GM19328 (cell line): ENCODE results near the gene RPUSD3.
A peak's percentile ranks its signal among the peaks of the same experiment; 100 is the strongest.

Experiments
- ATAC-seq: cut with Tn5 transposase; IDR thresholded peaks from one replicate; pipeline ENCODE4 v1.9.1; 2021; ENCODE audit warnings: mild to moderate bottlenecking, moderate library complexity; ENCODE audit not compliant: unreplicated experiment

RPUSD3 gene

GRCh38 chr3:9837701-9838582 lies 5.9 kb downstream of the RPUSD3 start:
- no peak for ATAC-seq

GRCh38 chr3:9834520-9835380 lies 9.1 kb downstream of the RPUSD3 start:
- no peak for ATAC-seq

- ATAC-seq = no peak
Observed at GRCh38 chr3:9833078-9833477, 10.7 kb downstream of the RPUSD3 start.

- no peak for ATAC-seq
Observed at GRCh38 chr3:9831253-9831652, 12.6 kb downstream of the RPUSD3 start.

- no peak for ATAC-seq
Observed at GRCh38 chr3:9828801-9829755, 14.7 kb downstream of the RPUSD3 start.

GRCh38 chr3:9826815-9827573 lies 16.8 kb downstream of the RPUSD3 start:
- ATAC-seq = no peak

GRCh38 chr3:9825451-9826040 lies 18.3 kb downstream of the RPUSD3 start:
- no peak for ATAC-seq

GRCh38 chr3:9820946-9821345 lies 22.9 kb downstream of the RPUSD3 start:
- no peak for ATAC-seq

GRCh38 chr3:9820543-9820942 lies 23.3 kb downstream of the RPUSD3 start:
- no peak for ATAC-seq

- ATAC-seq = no peak
Observed at GRCh38 chr3:9818666-9819335, 25.0 kb downstream of the RPUSD3 start.

- no peak for ATAC-seq
Observed at GRCh38 chr3:9817436-9817835, 26.4 kb downstream of the RPUSD3 start.

- ATAC-seq = no peak
Observed at GRCh38 chr3:9815986-9816385, 27.8 kb downstream of the RPUSD3 start.

GRCh38 chr3:9812870-9813483 lies 30.8 kb downstream of the RPUSD3 start:
- no peak for ATAC-seq

GRCh38 chr3:9810846-9811245 lies 33.0 kb downstream of the RPUSD3 start:
- ATAC-seq = no peak

GRCh38 chr3:9810433-9810770 lies 33.4 kb downstream of the RPUSD3 start:
- ATAC-seq = no peak

GRCh38 chr3:9809615-9810432 lies 34.0 kb downstream of the RPUSD3 start, which contains the start of gene TTLL3:
TSS of gene TTLL3 (plus strand) at chr3:9810262. CDS start at chr3:9810662, 400 bp downstream.
- peak; percentile 41 for ATAC-seq

GRCh38 chr3:9809239-9809614 lies 34.6 kb downstream of the RPUSD3 start:
- no peak for ATAC-seq
